GM19239 (cell line): ENCODE measurements around the gene AZU1.
A peak's percentile ranks its signal among the peaks of the same experiment; 100 is the strongest.

ENCODE experiments used
- DNase-seq: peaks from one replicate; pipeline ENCODE4 v3.0.0; 2011; ENCODE audit warnings: low spot score; ENCODE audit not compliant: insufficient read length
- FAIRE-seq: peaks from 2 replicates; lab custom pipeline; 2011; peaks lifted over from hg19 to GRCh38; lab: Jason Lieb, UNC

AZU1 gene

GRCh38 chr19:796692-797527 lies 30.7 kb upstream of the AZU1 start, which contains the start of gene PTBP1:
TSS of gene PTBP1 (plus strand) at chr19:797452. CDS start at chr19:797498, 46 bp downstream.
- peak; percentile 100 for FAIRE-seq
- DNase-seq, result peak; percentile 98

DNA sequence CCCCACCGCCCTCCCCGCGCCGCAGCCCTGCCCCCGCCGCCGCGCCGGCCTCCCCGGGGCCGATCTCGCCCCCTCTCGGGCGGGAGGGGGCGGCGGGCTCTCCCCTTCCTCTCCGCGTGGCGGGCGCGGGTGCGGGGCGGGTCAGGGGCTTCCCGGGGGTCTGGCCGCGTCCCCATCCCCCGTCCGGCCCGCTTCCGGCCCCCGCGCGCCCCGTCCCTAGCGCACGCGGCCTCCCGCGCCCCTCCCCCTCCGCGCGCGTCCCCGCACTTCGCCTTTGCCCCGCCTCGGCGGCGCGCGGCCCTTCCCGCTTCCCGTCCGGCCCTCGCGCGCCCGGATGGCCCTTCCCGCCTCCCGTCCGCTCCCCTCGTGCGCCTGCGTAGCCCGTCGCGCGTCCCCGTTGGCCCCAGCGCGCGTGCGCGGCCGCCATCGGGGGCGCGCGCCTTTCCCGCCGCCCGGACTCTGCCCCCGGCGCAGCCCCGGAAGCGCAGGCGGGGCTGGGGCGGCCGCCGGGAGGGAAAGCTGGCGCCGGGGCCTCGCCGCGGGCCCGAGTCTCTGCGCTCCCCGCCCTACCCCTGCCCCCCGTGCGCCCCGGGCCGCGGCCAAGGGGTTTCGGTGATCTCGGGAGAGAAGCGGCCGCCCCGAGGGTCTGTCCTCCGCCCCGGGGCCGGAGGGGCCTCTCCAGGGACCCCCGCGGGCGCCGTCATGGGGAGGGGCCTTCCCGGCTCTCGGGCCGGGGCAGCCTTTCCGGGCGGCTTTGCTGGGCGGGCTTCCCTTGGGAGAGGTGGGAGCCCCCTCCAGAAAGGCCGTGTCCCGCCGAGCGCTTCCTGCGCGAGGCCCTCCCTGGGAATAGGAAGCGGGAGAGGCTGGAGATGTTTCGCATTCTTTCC lies 29.9 kb upstream of the AZU1 start:
- peak; percentile 99 for DNase-seq
- FAIRE-seq, result peak; percentile 4

DNA sequence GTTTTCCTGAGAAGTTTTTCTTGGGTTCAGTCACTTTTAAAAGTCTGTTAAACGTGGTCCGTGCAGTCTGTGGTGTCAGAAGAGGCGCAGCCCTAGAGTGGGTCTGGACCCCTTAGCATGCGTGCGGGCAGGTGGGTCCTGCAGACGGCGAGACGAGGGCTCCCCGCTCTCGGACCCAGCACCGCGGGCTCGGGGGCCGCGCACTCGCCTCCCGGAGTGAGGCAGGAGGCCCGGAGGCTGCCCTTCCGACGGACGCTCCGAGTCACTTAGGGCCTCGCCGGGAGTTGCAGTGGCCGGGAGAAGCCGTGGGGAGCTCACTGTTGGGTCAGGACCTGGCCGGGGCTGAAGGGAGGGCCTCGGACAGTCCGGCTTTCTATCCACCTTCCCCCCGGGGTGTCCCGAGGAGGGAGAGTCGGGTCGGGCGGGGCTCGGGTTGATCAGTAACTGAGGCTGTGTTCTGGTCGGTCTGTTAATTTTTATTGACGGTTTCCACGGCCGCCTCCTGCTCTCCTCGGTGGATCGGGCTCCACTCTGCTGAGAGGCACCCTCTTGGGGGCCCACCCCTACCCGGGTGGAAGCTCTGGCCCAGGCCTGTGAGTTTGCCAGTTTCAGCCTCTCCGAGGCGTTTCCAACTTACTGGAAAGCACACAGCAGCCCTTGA lies 29.1 kb upstream of the AZU1 start:
- peak; percentile 80 for FAIRE-seq
- DNase-seq, result no peak

DNA sequence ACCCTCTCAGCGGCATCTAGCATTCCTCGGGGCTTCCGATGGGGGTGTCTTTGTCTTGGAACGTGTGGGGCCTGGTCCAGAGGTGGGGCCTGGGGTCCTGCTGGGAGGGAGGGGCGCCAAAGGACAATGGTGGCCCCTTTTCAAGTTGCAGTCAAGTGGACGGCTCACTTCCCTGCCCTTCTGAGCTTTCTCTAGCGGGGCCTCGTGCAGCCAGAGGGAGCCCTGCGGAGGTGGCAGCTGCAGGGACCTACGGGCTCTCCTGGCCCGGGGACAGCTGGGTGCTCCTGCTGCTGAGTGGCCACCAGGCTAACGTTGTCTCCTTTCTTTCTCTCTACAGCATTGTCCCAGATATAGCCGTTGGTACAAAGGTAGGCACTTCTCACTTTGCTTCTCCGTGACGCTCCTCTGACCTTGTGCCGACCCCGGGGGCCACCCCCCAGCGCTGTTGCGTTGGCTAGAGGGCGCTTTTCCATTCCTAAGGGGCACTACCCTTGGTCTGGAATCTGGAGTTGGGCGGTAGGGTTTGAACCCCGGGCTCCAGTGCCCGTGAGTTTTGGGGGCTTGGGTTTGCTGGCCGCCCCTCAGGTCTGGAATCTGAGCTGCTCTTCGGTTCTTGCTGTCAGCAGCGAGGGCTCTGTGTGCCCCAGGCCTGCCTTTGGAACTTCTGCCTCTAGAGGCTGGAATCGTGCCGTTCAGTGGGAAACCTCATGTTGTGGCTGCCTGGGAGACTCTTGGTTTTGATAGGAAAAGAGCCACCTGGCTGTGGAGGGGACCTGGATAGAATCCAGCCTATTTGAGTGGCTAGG lies 28.4 kb upstream of the AZU1 start:
- DNase-seq, result no peak

GRCh38 chr19:800360-801029 lies 27.1 kb upstream of the AZU1 start:
- FAIRE-seq, result no peak

More for the DNA sequence above, 28.4 kb upstream of the AZU1 start:
- FAIRE-seq, result no peak

GRCh38 chr19:801030-801860 lies 26.4 kb upstream of the AZU1 start:
- FAIRE-seq (no peak), DNase-seq (no peak)

More at GRCh38 chr19:800360-801029, 27.1 kb upstream of the AZU1 start:
- DNase-seq, result no peak

GRCh38 chr19:801861-802497 lies 25.7 kb upstream of the AZU1 start:
- no peak for DNase-seq
- no peak for FAIRE-seq

GRCh38 chr19:802498-803098 lies 25.0 kb upstream of the AZU1 start:
- FAIRE-seq (no peak), DNase-seq (no peak)

DNA sequence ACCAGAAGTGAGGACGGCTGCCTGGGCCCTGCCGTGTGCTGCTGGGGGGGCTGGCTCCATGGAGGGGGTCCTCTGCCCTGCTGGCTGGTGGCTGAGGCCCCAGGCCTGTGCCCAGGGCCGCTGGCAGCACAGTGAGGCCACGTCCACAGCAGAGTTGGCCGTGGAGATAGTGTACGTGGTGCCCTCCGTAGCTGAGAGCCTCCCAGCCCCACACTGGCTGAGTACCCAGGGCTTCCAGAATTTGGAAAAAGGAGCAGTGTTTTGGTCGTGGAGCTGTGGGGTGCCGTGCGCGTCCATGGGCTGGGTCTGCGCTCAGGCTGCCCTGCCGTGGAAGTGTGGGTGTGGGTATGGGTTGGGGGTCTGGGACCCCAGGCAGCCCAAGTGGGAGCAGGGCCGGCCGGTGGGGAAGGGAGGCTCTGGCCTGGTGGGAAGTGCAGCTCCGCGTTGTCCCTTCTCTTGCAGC lies 24.5 kb upstream of the AZU1 start:
- DNase-seq (no peak), FAIRE-seq (no peak)

GRCh38 chr19:803686-804418 lies 23.8 kb upstream of the AZU1 start:
- FAIRE-seq (no peak), DNase-seq (no peak)

DNA sequence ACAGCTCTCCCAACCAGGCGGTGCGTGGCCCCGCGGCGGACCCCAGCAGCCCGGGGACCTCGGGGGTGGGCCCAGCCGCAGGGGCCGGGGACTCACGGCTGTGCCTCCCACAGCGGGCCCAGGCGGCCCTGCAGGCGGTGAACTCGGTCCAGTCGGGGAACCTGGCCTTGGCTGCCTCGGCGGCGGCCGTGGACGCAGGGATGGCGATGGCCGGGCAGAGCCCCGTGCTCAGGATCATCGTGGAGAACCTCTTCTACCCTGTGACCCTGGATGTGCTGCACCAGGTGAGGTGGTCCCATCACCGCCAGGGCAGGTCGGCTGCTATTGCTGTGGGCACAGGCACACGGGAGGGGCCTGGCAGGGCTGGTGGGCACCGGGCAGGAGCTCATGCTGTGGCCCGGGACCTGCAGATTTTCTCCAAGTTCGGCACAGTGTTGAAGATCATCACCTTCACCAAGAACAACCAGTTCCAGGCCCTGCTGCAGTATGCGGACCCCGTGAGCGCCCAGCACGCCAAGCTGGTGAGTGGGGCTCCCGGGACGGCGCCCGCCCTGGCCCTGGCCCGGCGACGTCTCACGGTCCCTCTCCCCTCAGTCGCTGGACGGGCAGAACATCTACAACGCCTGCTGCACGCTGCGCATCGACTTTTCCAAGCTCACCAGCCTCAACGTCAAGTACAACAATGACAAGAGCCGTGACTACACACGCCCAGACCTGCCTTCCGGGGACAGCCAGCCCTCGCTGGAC lies 23.0 kb upstream of the AZU1 start:
- no peak for FAIRE-seq

GRCh38 chr19:805166-805551 lies 22.5 kb upstream of the AZU1 start:
- no peak for FAIRE-seq

More for the DNA sequence above, 23.0 kb upstream of the AZU1 start:
- no peak for DNase-seq

GRCh38 chr19:805600-806550 lies 21.8 kb upstream of the AZU1 start:
- FAIRE-seq (no peak), DNase-seq (no peak)

More at GRCh38 chr19:805166-805551, 22.5 kb upstream of the AZU1 start:
- DNase-seq, result no peak

- DNase-seq (no peak), FAIRE-seq (no peak)
Observed at GRCh38 chr19:806815-807421, 20.7 kb upstream of the AZU1 start.
